GM12872 (cell line): ENCODE data around the gene NRXN3.

ENCODE experiments used
- TF ChIP-seq, protein P1 (sequence below): IDR thresholded peaks from 3 replicates; pipeline ENCODE4 v1.5.1; 2011; ENCODE audit warnings: low read depth, mild to moderate bottlenecking, low read length, moderate library complexity; ENCODE audit not compliant: insufficient read depth

The NRXN3 gene

DNA sequence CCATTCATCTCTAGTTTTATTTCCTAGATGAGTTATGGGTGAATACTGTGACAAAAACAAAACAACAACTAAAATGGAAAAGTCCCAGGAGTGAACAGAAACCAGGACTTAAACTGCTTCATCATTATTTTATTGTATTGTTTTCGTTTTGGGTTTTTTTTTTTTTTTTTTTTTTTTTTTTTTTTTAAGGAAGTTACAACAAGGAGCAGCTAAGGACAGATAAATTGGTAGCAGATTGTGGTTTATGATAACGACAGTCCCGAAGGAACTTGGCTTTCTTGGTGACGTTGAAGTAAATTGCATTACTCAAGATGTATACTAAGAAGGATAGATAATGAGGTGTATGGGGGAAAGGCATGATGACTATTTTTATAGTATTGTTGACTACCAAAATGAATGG, 866.3 kb downstream of the NRXN3 start:
- TF ChIP-seq, protein P1, sequence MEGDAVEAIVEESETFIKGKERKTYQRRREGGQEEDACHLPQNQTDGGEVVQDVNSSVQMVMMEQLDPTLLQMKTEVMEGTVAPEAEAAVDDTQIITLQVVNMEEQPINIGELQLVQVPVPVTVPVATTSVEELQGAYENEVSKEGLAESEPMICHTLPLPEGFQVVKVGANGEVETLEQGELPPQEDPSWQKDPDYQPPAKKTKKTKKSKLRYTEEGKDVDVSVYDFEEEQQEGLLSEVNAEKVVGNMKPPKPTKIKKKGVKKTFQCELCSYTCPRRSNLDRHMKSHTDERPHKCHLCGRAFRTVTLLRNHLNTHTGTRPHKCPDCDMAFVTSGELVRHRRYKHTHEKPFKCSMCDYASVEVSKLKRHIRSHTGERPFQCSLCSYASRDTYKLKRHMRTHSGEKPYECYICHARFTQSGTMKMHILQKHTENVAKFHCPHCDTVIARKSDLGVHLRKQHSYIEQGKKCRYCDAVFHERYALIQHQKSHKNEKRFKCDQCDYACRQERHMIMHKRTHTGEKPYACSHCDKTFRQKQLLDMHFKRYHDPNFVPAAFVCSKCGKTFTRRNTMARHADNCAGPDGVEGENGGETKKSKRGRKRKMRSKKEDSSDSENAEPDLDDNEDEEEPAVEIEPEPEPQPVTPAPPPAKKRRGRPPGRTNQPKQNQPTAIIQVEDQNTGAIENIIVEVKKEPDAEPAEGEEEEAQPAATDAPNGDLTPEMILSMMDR: no peak

GRCh38 chr14:79037106-79037505, 866.9 kb downstream of the NRXN3 start:
- TF ChIP-seq, protein P1: no peak

DNA sequence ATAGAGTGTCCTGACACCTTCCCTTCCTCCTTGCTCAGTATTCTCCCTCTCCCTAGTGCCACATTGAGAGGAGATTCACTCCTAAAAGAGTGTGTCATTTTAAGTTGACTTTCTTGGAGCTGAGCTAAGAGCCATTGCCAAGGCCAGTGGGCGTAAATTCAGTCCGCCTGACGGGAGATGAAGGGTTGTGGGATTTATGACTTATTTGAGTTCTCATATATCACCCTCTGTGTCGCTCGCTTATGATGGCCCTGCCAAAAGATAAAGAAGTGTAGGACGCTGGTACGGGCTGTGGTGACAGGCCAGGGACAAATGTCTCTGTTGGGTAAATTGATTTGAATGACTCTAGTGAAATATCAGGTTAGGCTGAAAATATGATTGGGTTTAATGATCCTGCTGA, 867.4 kb downstream of the NRXN3 start:
- TF ChIP-seq, protein P1: no peak

DNA sequence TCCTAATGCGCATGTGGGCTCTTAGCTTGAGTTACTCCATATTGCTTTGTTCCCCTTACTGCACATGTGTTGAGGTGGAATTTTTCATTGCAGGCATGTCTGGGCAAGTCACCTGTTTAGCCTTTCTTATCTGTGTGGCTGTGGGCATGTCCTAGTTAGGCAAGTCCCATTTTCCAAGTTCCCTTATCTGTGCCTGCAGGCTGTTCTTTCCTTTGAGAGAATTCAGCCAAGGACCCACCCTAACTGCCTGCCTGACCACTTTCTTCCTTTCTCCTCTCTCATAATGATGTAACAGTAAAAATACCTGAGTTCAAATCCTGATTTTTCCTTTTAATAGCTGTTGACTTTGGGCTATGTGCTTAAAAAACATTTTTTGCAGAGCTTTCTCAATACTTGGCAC, 870.6 kb downstream of the NRXN3 start:
- TF ChIP-seq, protein P1: no peak

- TF ChIP-seq, protein P1: no peak
These were observed 873.2 kb downstream of the NRXN3 start for GRCh38 chr14:79043194-79043889.

DNA sequence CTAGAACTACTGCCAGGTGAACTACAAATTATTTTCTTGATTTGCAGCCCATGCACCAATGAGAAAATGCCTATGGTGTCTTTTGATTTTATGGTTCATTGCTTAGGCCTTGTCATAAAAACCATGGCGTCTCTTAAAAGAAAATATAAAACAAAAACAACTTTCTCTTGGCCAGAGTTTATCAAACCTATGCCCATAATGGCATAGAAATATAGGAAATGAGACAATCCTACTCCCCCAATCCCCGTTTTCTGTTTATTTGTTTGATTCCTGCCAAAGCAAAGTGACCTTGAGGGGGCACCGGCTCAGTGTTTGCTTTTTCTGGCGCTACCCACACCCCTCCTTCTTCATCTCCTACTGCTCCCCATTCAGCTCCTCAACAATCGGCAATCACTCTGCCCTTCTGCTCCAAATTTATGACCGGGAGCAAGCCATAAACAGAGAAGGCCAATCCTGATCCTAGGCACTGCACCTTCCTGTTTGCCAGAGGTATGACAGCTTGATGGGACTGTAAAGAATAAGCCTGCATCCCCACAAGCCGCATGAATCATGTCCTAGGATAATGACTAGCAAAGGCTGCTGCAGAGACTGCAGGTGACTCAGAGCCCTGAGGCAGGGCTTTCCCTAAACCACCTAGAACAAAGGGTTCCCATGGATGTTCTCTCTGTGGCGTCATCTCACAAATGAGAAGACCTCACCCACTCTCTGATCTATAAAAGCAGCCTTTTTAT, 874.9 kb downstream of the NRXN3 start:
- TF ChIP-seq, protein P1: no peak

DNA sequence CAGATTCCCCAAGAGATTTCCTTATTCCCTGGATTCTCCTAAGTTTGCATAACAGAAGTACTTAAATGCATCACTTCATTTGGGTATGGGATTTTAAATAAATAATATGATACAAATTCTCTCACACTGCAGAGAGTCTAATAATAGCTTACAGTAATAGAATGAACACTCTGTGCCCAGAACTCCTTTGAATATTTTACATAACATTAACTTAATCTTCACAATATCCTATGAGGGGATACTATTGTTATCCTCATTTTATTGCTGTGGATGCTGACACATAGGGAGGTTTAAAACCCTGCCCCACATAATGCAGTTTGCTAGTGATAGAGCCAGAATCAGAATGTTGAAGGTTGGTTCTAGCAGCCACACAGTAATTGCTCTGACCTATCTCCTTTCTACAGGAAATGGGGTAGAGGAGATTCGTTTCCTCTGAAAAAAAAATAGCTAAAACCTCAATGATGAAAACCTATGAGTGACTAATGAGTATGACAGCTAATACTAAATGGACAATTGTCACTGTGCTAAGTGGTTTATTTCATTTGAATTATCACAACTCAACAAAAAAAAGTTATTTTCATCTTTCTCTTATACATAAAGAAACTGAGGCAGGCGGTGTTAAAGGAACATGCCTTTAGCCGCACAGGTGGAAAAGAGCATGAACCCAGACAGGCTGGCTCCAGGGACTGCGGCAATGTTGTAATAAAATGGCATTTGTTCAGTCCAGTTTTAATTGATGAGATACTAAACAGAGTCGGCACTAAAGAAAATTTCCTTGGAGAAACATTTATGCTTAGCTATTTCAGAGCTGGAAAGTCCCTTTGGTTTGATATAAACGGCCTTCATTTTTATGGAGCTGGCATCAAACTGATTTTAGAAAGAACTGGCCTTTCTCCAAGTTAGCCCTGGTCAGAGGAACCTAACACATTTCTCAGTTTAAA, 880.9 kb downstream of the NRXN3 start:
- TF ChIP-seq, protein P1: no peak
